Astrocyte of the hippocampus (primary cell): ENCODE data around the gene KRTAP5-2.

Experiments
- DNase-seq: peaks from one replicate; pipeline ENCODE4 v3.0.0; 2011; ENCODE audit warnings: low read depth, low spot score

KRTAP5-2 gene

DNA sequence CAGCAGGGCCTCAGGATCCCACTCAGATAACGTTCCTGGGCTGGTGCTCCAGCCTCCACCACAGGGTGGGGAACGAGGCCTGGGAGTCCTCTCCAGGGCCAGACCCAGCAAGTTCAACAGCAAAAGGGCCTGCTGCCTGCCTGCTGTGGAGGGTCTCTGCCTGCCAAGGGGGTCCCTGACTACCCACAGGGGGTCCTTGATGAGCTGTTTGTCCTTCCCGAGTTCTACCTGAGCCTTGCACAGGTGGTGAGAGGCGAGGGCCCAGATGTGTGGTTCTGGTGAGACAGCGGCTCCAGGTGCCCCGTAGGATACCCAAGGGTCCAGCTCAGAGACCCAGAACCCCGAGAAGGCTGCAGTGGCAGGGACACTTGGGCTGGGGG is 30.4 kb downstream of the KRTAP5-2 start:
- no peak for DNase-seq

DNA sequence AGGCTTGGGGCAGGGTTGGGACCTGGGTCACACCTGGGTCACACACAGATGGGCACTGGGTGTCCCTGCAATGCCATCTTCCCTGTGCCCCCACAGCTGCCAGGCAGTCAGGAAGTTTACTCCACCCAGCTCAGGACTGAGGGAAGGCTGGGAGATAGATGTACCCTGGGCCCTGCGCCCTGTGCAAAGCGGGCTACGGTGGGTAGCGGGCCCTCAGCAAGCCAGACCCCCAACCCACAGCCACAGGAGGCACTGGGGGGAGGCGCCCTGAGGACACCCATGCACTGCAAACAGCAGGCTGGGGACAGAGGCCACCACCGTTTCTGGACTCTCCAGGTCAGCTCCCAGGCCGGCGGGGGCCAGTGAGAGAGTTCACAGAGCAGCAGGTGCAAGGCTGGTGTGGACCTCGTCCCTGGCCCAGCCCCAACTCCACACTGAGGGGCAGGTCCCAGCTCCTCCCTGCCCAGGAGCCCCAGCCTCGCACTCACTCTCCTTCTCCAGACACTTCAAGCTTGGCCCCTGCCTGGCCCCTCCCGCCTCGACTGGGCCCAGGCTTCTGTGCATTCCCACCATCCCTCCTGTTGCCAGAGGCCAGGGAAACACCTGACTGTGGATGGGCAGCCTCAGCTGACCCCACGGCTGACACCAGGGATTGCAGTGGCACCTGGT is 30.9 kb downstream of the KRTAP5-2 start:
- no peak for DNase-seq

GRCh38 chr11:1566381-1567051 is 31.6 kb downstream of the KRTAP5-2 start:
- DNase-seq = no peak

- DNase-seq = no peak
These were observed 32.2 kb downstream of the KRTAP5-2 start for GRCh38 chr11:1565904-1566247.

GRCh38 chr11:1565173-1565903 is 32.8 kb downstream of the KRTAP5-2 start:
- DNase-seq = no peak

- DNase-seq = peak; percentile 92
These were observed 33.4 kb downstream of the KRTAP5-2 start for GRCh38 chr11:1564535-1565172.

GRCh38 chr11:1563697-1564534 is 34.2 kb downstream of the KRTAP5-2 start:
- DNase-seq = no peak

GRCh38 chr11:1563149-1563638 is 34.9 kb downstream of the KRTAP5-2 start:
- no peak for DNase-seq

- no peak for DNase-seq
These were observed 35.5 kb downstream of the KRTAP5-2 start for GRCh38 chr11:1562469-1563148.

DNA sequence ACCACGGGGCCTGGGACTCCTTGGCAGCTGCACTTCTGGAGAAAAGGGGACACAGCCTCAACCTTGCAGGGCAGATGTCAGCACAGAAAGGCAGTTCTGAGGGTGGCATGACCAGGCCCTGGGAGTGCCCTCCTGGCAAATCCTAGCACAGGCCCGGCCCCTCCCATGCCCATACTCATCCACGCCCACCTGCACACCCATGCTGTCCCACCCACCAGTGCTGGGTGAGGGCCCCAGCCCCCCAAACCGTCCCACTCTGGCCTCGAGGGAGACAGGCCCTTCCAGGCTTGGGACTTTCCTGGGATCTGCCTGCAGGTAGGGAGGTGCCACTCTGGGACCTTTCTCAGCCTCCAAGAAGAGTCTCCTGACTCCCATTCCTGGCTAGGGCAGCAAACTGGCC is 36.1 kb downstream of the KRTAP5-2 start:
- no peak for DNase-seq

GRCh38 chr11:1561266-1561665 is 36.8 kb downstream of the KRTAP5-2 start:
- DNase-seq = no peak

GRCh38 chr11:1560649-1561251 is 37.3 kb downstream of the KRTAP5-2 start:
- DNase-seq = no peak

DNA sequence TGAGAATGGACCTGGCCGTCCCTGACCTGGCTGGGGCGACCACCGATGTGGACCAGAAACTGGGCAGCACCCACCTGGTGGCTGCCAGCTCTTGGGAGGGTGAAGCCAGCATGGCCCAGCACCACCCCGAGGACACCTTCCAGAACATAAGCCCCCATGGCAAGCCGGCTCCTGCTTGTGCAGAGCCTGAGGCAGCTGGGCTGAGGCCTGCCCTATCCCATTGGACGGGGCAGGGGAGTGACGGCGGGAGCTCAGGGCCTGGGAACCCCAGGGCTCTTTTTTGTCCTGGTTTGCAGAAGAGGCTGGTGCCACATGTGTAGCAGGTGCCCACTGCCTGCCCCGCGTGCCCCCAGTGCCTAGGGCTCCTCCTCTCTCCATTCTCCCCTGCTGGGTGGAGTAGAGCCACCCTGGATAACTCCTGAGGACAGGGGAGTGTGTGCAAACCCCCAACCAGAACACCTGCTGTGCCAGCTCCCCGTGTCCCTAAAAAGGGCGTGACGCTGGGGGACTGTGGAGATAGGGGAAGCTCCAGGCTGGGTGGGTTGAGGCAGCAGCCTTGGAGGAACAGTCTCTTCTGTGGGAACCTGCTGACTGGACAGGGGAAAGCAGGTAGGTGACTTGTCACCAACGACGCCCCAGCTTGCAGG is 38.0 kb downstream of the KRTAP5-2 start:
- DNase-seq = no peak

DNA sequence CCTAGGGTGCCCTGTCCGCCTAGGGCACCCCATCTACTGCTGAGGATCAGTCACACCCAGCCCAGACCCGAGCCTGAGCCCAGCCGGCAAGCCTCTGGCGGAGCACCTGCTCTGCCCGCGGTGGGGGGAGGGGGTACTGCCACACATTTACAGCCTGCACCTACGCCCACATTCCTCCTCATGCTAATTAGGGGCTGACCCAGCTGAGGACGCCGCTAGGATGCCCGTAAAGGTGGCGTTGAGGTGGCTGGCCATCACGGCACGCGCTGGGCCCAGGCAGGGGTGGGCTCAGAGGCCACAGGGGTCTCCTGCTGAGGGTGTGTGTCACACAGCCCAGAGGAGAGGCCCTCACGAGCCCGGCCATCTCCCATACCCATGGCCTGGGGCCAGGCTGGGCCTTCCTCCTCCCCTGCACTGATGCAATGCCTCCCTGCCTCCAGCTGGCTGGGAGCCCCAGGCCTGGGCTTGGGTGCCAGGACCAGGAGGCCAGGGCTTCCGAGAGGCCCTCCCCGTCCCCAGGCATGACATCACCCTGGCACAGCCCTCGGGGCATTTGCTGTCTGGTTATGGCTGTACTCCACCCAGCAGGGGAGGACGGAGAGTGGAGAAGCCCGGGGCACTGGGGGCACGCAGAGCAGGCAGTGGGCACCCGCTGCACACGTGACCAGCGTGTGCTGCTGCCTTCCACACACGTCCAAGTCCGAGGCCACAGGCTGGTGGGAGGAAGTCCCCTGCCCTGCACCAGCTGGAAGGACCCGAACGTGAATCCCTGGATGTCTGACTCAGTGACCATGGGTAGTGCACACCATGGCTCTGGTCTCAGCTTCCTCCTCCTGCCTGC is 38.8 kb downstream of the KRTAP5-2 start:
- peak; percentile 93 for DNase-seq

DNA sequence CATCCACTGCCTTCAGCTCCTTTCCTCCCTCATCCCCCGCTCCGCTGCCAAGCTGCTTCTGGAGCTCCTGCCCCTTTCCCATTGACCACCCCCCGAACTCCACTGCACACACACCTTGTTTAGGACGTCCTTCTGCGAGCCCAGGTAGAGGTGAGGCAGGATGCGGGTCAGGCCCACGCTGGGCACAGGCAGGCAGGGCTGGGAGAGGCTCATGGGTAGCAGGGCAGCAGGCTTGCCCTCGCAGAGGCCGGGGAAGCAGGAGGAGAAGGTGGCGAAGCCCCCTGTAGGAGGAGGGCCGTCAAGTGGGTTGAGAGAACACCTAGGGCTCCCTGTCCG is 39.4 kb downstream of the KRTAP5-2 start:
- no peak for DNase-seq

- peak; percentile 93 for DNase-seq
These were observed 40.0 kb downstream of the KRTAP5-2 start for GRCh38 chr11:1557904-1558774.

- no peak for DNase-seq
These were observed 40.8 kb downstream of the KRTAP5-2 start for GRCh38 chr11:1557051-1557884.
